DND-41 (cell line): ENCODE measurements around the gene TSPAN11.

Experiments
- ATAC-seq: fragments of 200-7000 bp; cut with Tn5 transposase; 3 replicates; pipeline ENCODE4 v1.9.1; 2021; ENCODE audit warnings: low read depth; ENCODE audit not compliant: insufficient read depth
- DNase-seq: peaks from one replicate; pipeline ENCODE4 v3.0.0-alpha.2; 2020
- H2AFZ ChIP-seq: 2 replicates; pipeline ENCODE4 v1.6.0; 2012; ENCODE audit warnings: low read depth, low read length
- H3K27ac ChIP-seq: 2 replicates; pipeline ENCODE4 v1.5.1; 2012; ENCODE audit warnings: low read length, inconsistent platforms
- H3K27me3 ChIP-seq: fragments of 200-600 bp; sonication (generic); 2 replicates; pipeline ENCODE4 v1.6.0; 2012; ENCODE audit warnings: low read length, mild to moderate bottlenecking, inconsistent platforms; ENCODE audit not compliant: insufficient read depth, poor library complexity
- H3K36me3 ChIP-seq: 2 replicates; pipeline ENCODE4 v1.5.1; 2012; ENCODE audit warnings: low read length, inconsistent platforms; ENCODE audit not compliant: insufficient read depth
- H3K4me1 ChIP-seq: 2 replicates; pipeline ENCODE4 v1.5.1; 2012; ENCODE audit warnings: mild to moderate bottlenecking, low read length; ENCODE audit not compliant: insufficient read depth
- H3K4me2 ChIP-seq: 2 replicates; pipeline ENCODE4 v1.6.0; 2012; ENCODE audit warnings: mild to moderate bottlenecking, moderate library complexity, low read length, inconsistent platforms; ENCODE audit not compliant: insufficient read depth
- H3K4me3 ChIP-seq, 2 experiments: fragments of 200-600 bp in 1 of 2; shearing (Covaris generic) in 1 of 2; 2 replicates each; pipeline ENCODE4 v1.5.1; 2012 to 2016; ENCODE audit warnings: inconsistent platforms in 2 of 2, low read length in 2 of 2, mild to moderate bottlenecking in 2 of 2, low read depth in 1 of 2, moderate library complexity in 1 of 2
- H3K79me2 ChIP-seq: 2 replicates; pipeline ENCODE4 v1.6.0; 2012; ENCODE audit warnings: low read length, inconsistent platforms; ENCODE audit not compliant: insufficient read depth
- H3K9ac ChIP-seq: 2 replicates; pipeline ENCODE4 v1.6.0; 2012; ENCODE audit warnings: low read depth, mild to moderate bottlenecking, inconsistent platforms, low read length, moderate library complexity
- H3K9me3 ChIP-seq: 2 replicates; pipeline ENCODE4 v1.5.1; 2012; ENCODE audit warnings: low read length, moderate library complexity, mild to moderate bottlenecking, inconsistent platforms; ENCODE audit not compliant: insufficient read depth, severe bottlenecking
- H4K20me1 ChIP-seq: 2 replicates; pipeline ENCODE4 v1.6.0; 2012; ENCODE audit warnings: low read length; ENCODE audit not compliant: insufficient read depth
- EZH2 ChIP-seq: IDR thresholded peaks from 3 replicates; pipeline ENCODE4 v1.6.1; 2012; ENCODE audit warnings: borderline replicate concordance, low read depth, mild to moderate bottlenecking, moderate library complexity, low read length, inconsistent platforms; ENCODE audit not compliant: severe bottlenecking
- TF ChIP-seq, protein P1 (sequence below): IDR thresholded peaks from 2 replicates; pipeline ENCODE4 v1.5.1; 2012; ENCODE audit warnings: borderline replicate concordance, low read length, moderate library complexity, mild to moderate bottlenecking; ENCODE audit not compliant: poor library complexity, severe bottlenecking; ENCODE audit errors: extremely low read depth

Gene TSPAN11

DNA sequence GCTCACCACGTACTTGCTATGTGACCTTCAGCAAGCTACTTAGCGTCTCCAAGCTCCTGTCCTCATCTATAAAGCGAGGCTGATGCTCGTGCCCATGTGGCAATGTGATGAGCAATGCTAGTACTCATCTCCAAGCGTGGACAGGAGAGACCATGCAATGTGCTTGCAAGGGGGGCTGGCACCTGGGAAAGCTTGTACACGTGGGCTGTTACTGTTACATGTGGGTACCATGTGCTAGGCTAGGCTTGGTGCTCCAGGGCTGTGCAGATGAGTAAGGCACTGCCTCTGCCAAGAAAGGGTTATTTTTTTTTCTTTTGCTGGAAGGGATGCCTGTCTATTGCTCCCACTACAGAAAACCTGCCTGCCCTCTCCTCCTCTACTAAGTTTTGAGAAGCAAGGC is 46.6 kb downstream of the TSPAN11 start:
- Histone ChIP-seq H3K36me3 (no peaks in the 10 kb centered on the region), H3K27ac (no peak overlapping the region), H3K9ac (no peak overlapping the region), H3K4me2 (no peak overlapping the region), H4K20me1 (no peaks in the 10 kb centered on the region), H3K4me3 (no peak overlapping the region), H3K4me1 (no peaks in the 10 kb centered on the region), H3K79me2 (no peaks in the 10 kb centered on the region), H3K9me3 (no peaks in the 10 kb centered on the region), H3K27me3 (no peaks in the 10 kb centered on the region), H2AFZ (no peak overlapping the region)
- no peak for DNase-seq
- no peak for TF ChIP-seq EZH2
- TF ChIP-seq, protein P1, sequence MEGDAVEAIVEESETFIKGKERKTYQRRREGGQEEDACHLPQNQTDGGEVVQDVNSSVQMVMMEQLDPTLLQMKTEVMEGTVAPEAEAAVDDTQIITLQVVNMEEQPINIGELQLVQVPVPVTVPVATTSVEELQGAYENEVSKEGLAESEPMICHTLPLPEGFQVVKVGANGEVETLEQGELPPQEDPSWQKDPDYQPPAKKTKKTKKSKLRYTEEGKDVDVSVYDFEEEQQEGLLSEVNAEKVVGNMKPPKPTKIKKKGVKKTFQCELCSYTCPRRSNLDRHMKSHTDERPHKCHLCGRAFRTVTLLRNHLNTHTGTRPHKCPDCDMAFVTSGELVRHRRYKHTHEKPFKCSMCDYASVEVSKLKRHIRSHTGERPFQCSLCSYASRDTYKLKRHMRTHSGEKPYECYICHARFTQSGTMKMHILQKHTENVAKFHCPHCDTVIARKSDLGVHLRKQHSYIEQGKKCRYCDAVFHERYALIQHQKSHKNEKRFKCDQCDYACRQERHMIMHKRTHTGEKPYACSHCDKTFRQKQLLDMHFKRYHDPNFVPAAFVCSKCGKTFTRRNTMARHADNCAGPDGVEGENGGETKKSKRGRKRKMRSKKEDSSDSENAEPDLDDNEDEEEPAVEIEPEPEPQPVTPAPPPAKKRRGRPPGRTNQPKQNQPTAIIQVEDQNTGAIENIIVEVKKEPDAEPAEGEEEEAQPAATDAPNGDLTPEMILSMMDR, result no peak
- ATAC-seq, result no peak

DNA sequence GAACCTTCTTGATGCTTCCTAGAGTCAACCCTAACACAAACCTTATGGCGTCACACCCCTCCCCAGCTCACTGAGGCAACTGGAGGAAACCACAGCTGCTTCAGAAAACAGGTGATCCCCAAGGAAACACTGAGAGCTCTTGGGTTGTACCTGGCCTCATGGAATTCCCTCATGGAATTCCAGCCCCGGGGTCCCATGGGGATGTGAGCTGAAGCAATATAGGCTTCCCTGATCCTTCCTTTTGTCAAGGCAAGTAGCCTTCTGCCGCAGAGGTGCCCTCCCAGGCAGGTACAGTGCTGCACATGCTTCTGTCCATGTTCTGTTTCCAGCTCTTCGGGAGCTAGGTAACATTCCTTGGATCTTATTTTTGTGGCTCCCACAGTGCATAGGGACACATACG is 47.3 kb downstream of the TSPAN11 start:
- H3K36me3 ChIP-seq, result no peaks in the 10 kb centered on the region
- H3K4me3 ChIP-seq, result no peak overlapping the region
- H3K27ac ChIP-seq, result no peak overlapping the region
- H3K9ac ChIP-seq, result no peak overlapping the region
- no peak for DNase-seq
- H3K27me3 ChIP-seq, result no peaks in the 10 kb centered on the region
- H2AFZ ChIP-seq, result no peak overlapping the region
- no peaks in the 10 kb centered on the region for H3K9me3 ChIP-seq
- no peak overlapping the region for H3K4me2 ChIP-seq
- TF ChIP-seq, protein P1, result no peak
- no peak for TF ChIP-seq EZH2
- no peaks in the 10 kb centered on the region for H3K4me1 ChIP-seq
- H4K20me1 ChIP-seq, result no peaks in the 10 kb centered on the region
- H3K79me2 ChIP-seq, result no peaks in the 10 kb centered on the region
- ATAC-seq, result no peak

DNA sequence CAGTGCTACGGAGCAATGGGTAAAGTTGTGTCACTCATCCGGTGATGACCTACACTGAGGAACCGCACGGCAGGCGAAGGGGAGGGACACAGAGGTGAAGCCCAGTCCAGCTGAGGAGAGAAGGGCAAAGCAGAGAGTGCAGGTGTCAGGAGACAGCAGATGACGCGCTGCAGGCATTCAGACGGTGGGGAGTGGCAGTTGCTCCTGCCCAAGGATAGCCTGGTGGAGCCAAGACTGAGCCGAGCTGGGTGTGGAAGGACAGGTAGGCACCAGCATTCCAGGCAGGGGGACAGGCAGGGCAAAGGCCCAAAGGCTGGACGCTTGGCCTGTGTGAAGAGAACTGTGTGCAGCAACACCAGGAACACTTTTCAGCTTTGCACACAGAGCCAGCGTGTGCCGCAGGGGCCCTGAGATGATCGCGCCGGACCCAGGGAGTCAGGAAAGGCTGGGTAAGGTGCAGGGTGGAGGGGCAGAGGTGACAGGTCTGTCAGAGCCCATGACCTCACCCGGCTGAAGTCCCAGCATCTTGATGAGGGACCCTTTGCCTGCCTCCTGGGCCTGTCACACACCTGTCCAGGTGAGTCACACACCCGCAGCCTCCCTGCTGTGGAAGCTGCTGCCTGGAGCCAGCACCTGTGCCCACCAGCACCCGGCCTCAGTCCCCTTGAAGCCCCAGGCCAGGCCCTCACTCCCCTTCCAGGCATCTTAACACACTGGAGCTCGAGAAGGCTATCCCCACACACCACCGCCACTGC is 48.4 kb downstream of the TSPAN11 start:
- TF ChIP-seq EZH2, result no peak
- TF ChIP-seq, protein P1, result no peak
- H3K4me1 ChIP-seq, result no peaks in the 10 kb centered on the region
- no peak overlapping the region for H3K4me3 ChIP-seq
- no peak overlapping the region for H3K27ac ChIP-seq
- no peaks in the 10 kb centered on the region for H4K20me1 ChIP-seq
- H3K9me3 ChIP-seq, result no peaks in the 10 kb centered on the region
- ATAC-seq, result no peak
- H3K4me2 ChIP-seq, result no peak overlapping the region
- H2AFZ ChIP-seq, result no peak overlapping the region
- no peak for DNase-seq
- no peaks in the 10 kb centered on the region for H3K79me2 ChIP-seq
- H3K9ac ChIP-seq, result no peak overlapping the region
- no peaks in the 10 kb centered on the region for H3K27me3 ChIP-seq
- H3K36me3 ChIP-seq, result no peaks in the 10 kb centered on the region
